K562 (cell line): ENCODE results near the gene NAA80. TPM values are rescaled to one million over a fixed set of nuclear protein-coding genes. Genes with fewer than 3 reads are reported as not detected.

Experiments
- ATAC-seq: fragments of 200-7000 bp; cut with Tn5 transposase; 3 replicates; pipeline ENCODE4 v1.9.1; 2020; ENCODE audit warnings: moderate library complexity
- BruUV-seq: library from RNA; stranded (reverse); fragments of 400-500 nt; replicated peaks from 2 replicates; lab custom pipeline; 2021; lab: Mats Ljungman, UMichigan
- CTCF ChIA-PET: fragments of 300-600 bp; formaldehyde crosslinking; extraction: SDS; loops from one replicate; lab custom pipeline; 2021; ENCODE audit warnings: low intra/inter-chr PET ratio; lab: Yijun Ruan, JAX
- POLR2A ChIA-PET: fragments of 300-600, 350-650 bp; sonication (Branson Sonifier 250); formaldehyde crosslinking; extraction: SDS; loops from one replicate; lab custom pipeline; 2021; ENCODE audit warnings: antibody characterized with exemption, inconsistent platforms; lab: Yijun Ruan, JAX
- DNase-seq, 4 experiments: peaks; one replicate each; pipeline versions ENCODE4 v3.0.0 to v3.0.0-alpha.2; 2011 to 2018; ENCODE audit warnings: low spot score in 3 of 4, mixed read lengths in 3 of 4; ENCODE audit errors: extremely low read depth in 1 of 4
- FAIRE-seq: peaks from 2 replicates; lab custom pipeline; 2011; peaks lifted over from hg19 to GRCh38; lab: Jason Lieb, UNC
- H2AFZ ChIP-seq: 2 replicates; pipeline ENCODE4 v1.6.0; 2011; ENCODE audit warnings: low read depth, low read length, control low read depth, inconsistent platforms
- H3K27ac ChIP-seq: fragments of 200-600 bp; 3 replicates; pipeline ENCODE4 v1.8.0; 2011; ENCODE audit warnings: low read depth, mild to moderate bottlenecking, control low read depth, inconsistent platforms, low read length, moderate library complexity, mixed read lengths; ENCODE audit errors: extremely low read depth
- H3K27me3 ChIP-seq, 2 experiments: fragments of 300-600 bp in 1 of 2; 2 replicates in 1 of 2; 3 replicates in 1 of 2; pipeline versions ENCODE4 v1.6.0 to v1.8.0; 2011; ENCODE audit warnings: inconsistent platforms in 2 of 2, low read length in 2 of 2, mild to moderate bottlenecking in 1 of 2, mixed read lengths in 1 of 2, moderate library complexity in 1 of 2; ENCODE audit not compliant: control insufficient read depth in 2 of 2, insufficient read depth in 2 of 2
- H3K36me3 ChIP-seq: fragments of 300-600 bp; 3 replicates; pipeline ENCODE4 v1.8.0; 2011; ENCODE audit warnings: mild to moderate bottlenecking, low read length, inconsistent platforms; ENCODE audit not compliant: control insufficient read depth, insufficient read depth
- H3K4me1 ChIP-seq, 2 experiments: fragments of 200-600 bp in 1 of 2; replicated peaks in 1 of 2; 2 replicates in 1 of 2; 3 replicates in 1 of 2; pipeline versions ENCODE4 v1.5.1 to v1.8.0; 2011; ENCODE audit warnings: inconsistent platforms in 2 of 2, low read length in 2 of 2, mild to moderate bottlenecking in 1 of 2, mixed read lengths in 1 of 2, moderate library complexity in 1 of 2; ENCODE audit not compliant: control insufficient read depth in 2 of 2, insufficient read depth in 2 of 2
- H3K4me2 ChIP-seq: 2 replicates; pipeline ENCODE4 v1.6.1; 2011; ENCODE audit warnings: low read length, control low read depth, inconsistent platforms, mixed read lengths; ENCODE audit not compliant: insufficient read depth
- H3K4me3 ChIP-seq: fragments of 200-600 bp; sonication (generic), shearing (Covaris generic); 2 replicates; pipeline ENCODE4 v1.5.1; 2016; ENCODE audit warnings: control low read depth, inconsistent platforms
- H3K79me2 ChIP-seq: fragments of 200-600 bp; 3 replicates; pipeline ENCODE4 v1.8.0; 2011; ENCODE audit warnings: low read length, inconsistent platforms; ENCODE audit not compliant: control insufficient read depth, insufficient read depth
- H3K9ac ChIP-seq, 2 experiments: 2 replicates each; pipeline versions ENCODE4 v1.6.0 to v1.6.1; 2011; ENCODE audit warnings: low read depth in 2 of 2, low read length in 2 of 2, control low read depth in 1 of 2, inconsistent platforms in 1 of 2, mild to moderate bottlenecking in 1 of 2, mixed read lengths in 1 of 2; ENCODE audit not compliant: insufficient read depth in 1 of 2
- H3K9me1 ChIP-seq: one replicate; pipeline ENCODE4 v1.6.0; 2011; ENCODE audit warnings: inconsistent platforms, mild to moderate bottlenecking, low read length, moderate library complexity; ENCODE audit not compliant: control insufficient read depth, insufficient read depth
- H3K9me3 ChIP-seq: replicated peaks from 2 replicates; pipeline ENCODE4 v1.5.1; 2011; ENCODE audit warnings: low read depth, low read length, inconsistent platforms; ENCODE audit not compliant: control insufficient read depth, insufficient read depth
- H4K20me1 ChIP-seq: replicated peaks from 2 replicates; pipeline ENCODE4 v1.6.1; 2011; ENCODE audit warnings: low read length, inconsistent platforms, mixed read lengths; ENCODE audit not compliant: control insufficient read depth, insufficient read depth
- ARID4B ChIP-seq: sonication (generic); formaldehyde crosslinking; IDR thresholded peaks from 2 replicates; pipeline ENCODE4 v1.8.0; 2022; ENCODE audit warnings: mild to moderate bottlenecking, missing genetic modification reagents
- EP300 ChIP-seq: IDR thresholded peaks from 2 replicates; pipeline ENCODE4 v1.6.1; 2012; ENCODE audit warnings: low read length, improper control_type of control experiment
- ETV5 ChIP-seq: sonication (generic); formaldehyde crosslinking; IDR thresholded peaks from 2 replicates; pipeline ENCODE4 v1.4.0; 2020; ENCODE audit warnings: low read depth, mild to moderate bottlenecking, missing genetic modification reagents
- NRF1 ChIP-seq, 2 experiments: fragments of 450-650 bp; IDR thresholded peaks in 1 of 2; conservative IDR thresholded peaks in 1 of 2; 2 replicates each; pipeline ENCODE4 v1.6.1; 2014; ENCODE audit warnings: mild to moderate bottlenecking in 2 of 2
- RBFOX2 ChIP-seq: fragments of 200-400 bp; formaldehyde crosslinking; IDR thresholded peaks from 2 replicates; pipeline ENCODE4 v1.6.1; 2017; ENCODE audit warnings: low read depth, mild to moderate bottlenecking, low read length, moderate library complexity
- RBM15 ChIP-seq: fragments of 200-400 bp; formaldehyde crosslinking; IDR thresholded peaks from 2 replicates; pipeline ENCODE4 v1.6.1; 2018; ENCODE audit warnings: mild to moderate bottlenecking, low read length, moderate library complexity; ENCODE audit not compliant: insufficient read depth
- USF2 ChIP-seq: sonication (generic); formaldehyde crosslinking; IDR thresholded peaks from 2 replicates; pipeline ENCODE4 v1.5.0; 2020; ENCODE audit warnings: missing genetic modification reagents
- ZFP91 ChIP-seq: sonication (generic); formaldehyde crosslinking; IDR thresholded peaks from 2 replicates; pipeline ENCODE4 v1.8.0; 2022; ENCODE audit warnings: mild to moderate bottlenecking, missing genetic modification reagents
- ZHX1 ChIP-seq: fragments of 150-350 bp; conservative IDR thresholded peaks from 2 replicates; pipeline ENCODE4 v1.6.1; 2014; ENCODE audit warnings: low read length
- ZKSCAN1 ChIP-seq: fragments of 150-350 bp; IDR thresholded peaks from 2 replicates; pipeline ENCODE4 v1.6.1; 2016; ENCODE audit warnings: low read depth, low read length
- ZNF354B ChIP-seq: fragments of 250-450 bp; sonication (Bioruptor Pico); IDR thresholded peaks from 2 replicates; pipeline ENCODE4 v1.4.0; 2020
- WGBS: fragments of 100-300 bp; shearing (Covaris generic); methylation state at CpG from one replicate; pipeline ENCODE4 v1.1.6; 2016; ENCODE audit warnings: low coverage, mixed read lengths; ENCODE audit not compliant: insufficient coverage; ENCODE audit errors: missing lambda C conversion rate; 5-methylcytosine and 5-hydroxymethylcytosine counted together
- in situ Hi-C: fragments of 300-500 bp; cut with MboI; formaldehyde crosslinking; loops from 4 replicates; pipeline ENCODE4 v1.15.0; 2018; ENCODE audit warnings: inconsistent platforms, mixed read lengths
- intact Hi-C: fragments of 100-400 bp; cut with micrococcal nuclease; formaldehyde crosslinking; loops from 2 replicates; pipeline ENCODE4 v1.14.2; 2022
- polyA plus RNA-seq, 8 experiments: library from polyadenylated mRNA; depleted of rRNA in 4 of 8; stranded (reverse) in 5 of 8; unstranded in 3 of 8; fragments of >200 nt; fragmentation: Nextera tagmentation in 2 of 8; fragmentation: Illumina TruSeq in 1 of 8; extraction: Ambion mirVana in 2 of 8; extraction: Trizol in 1 of 8; gene quantifications; 2 replicates each; pipeline versions ENCODE4 v1.2.1 to v1.2.3, GENCODE V29; 2011 to 2014; ENCODE audit warnings: inconsistent platforms in 1 of 8, missing spikeins in 1 of 8
- total RNA-seq, 7 experiments: library from RNA; depleted of rRNA in 6 of 7; stranded (reverse); fragments of >200 nt in 6 of 7; fragmentation: Illumina TruSeq in 2 of 7; extraction: Trizol in 2 of 7; gene quantifications; 2 replicates each; pipeline versions ENCODE4 v1.2.1 to v1.2.3, GENCODE V29; 2011 to 2021; ENCODE audit warnings: low replicate concordance in 1 of 7

NAA80 gene
- total and polyA plus RNA-seq, 9 of the 15 experiments (the other 6 are each of a cell fraction or from before 2014, with no cell fraction given) = 0.82 to 24.0 (median 8.6) TPM

GRCh38 chr3:50320853-50321335, 21.7 kb upstream of the NAA80 start:
- WGBS = 0% methylated on average over 12 of the region's 45 CpGs
- H3K4me1 ChIP-seq = peaks cover 36 to 80% of the 10 kb centered on the region in 2 experiments
- H3K27me3 ChIP-seq = no peaks in the 10 kb centered on the region
- peak overlapping the region; percentile 90 for H3K4me2 ChIP-seq
- peaks cover 22% of the 10 kb centered on the region for H3K79me2 ChIP-seq
- CTCF ChIA-PET = no interaction called here
- no TSS peak for BruUV-seq
- POLR2A ChIA-PET = interaction anchor here (0.9 to 1.2 kb wide), 3 partner anchors 9 to 59 kb away, joined by 4 to 5 read pairs (median 4); partner anchors contain the start of gene HYAL1
- no peaks in the 10 kb centered on the region for H3K9me1 ChIP-seq
- intact Hi-C loops (no loop called here), in situ Hi-C loops (no loop called here)
- peak; percentile 80 for ATAC-seq
- H3K9me3 ChIP-seq = no peaks in the 10 kb centered on the region
- H2AFZ ChIP-seq = peak overlapping the region; percentile 99
- peaks cover 37% of the 10 kb centered on the region; the same call in 2 of the 3 replicates for H3K36me3 ChIP-seq
- H3K27ac ChIP-seq = peak overlapping the region; percentile 100
- H3K9ac ChIP-seq = peak overlapping the region; percentile 98
- no peaks in the 10 kb centered on the region for H4K20me1 ChIP-seq
- DNase-seq = peak; percentile 78 to 83 (median 80)
- peak; percentile 11 for FAIRE-seq
- H3K4me3 ChIP-seq = peak overlapping the region; percentile 81
- TF ChIP-seq ZKSCAN1 (no peak), RBM15 (no peak), RBFOX2 (0 out of 2 replicates have a peak, but pooled peaks have one; percentile 63), NRF1 (conservative IDR thresholded peaks at IDR 0.05 in 1 of 2, IDR thresholded peaks at IDR 0.05 in 1 of 2) (peak; percentile 70 to 73; a peak in 3 of 4 replicates), USF2 (CRISPR knock-in tag) (peak; percentile 68), ZNF354B (CRISPR knock-in tag) (no peak), ZFP91 (CRISPR knock-in tag) (no peak), EP300 (no peak), ARID4B (peak; percentile 76; the same call in 1 of the 2 replicates), ETV5 (CRISPR knock-in tag) (0 out of 2 replicates have a peak, but pooled peaks have one; percentile 8), ZHX1 (no peak)
